DMS 273 (cell line): ENCODE results near the gene PLXNB2.

Experiments used
- DNase-seq: peaks from one replicate; lab custom pipeline; 2025; ENCODE audit not compliant: unreplicated experiment; lab: John Stamatoyannopoulos, UW

The PLXNB2 gene

DNA sequence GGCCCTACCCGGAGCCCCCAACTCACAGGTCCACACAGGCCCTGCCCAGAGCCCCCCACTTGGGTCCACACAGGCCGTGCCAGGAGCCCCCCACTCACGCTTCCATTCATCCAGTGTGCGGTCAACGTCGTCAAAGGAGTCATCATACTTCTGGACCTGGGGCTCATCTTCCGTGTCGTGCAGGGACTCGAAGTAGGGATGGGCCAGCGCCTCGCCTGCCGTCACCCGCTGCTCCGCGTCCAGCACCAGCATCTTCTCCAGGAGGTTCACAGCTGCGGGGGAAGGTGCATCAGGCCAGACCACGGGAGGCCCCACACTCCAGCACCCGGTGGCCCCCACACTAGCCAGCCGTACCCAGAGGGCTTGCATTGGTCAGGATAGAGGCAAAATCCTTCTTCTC is 52.3 kb downstream of the PLXNB2 start:
- no peak for DNase-seq

GRCh38 chr22:50253941-50254340 is 53.5 kb downstream of the PLXNB2 start:
- DNase-seq: no peak

DNA sequence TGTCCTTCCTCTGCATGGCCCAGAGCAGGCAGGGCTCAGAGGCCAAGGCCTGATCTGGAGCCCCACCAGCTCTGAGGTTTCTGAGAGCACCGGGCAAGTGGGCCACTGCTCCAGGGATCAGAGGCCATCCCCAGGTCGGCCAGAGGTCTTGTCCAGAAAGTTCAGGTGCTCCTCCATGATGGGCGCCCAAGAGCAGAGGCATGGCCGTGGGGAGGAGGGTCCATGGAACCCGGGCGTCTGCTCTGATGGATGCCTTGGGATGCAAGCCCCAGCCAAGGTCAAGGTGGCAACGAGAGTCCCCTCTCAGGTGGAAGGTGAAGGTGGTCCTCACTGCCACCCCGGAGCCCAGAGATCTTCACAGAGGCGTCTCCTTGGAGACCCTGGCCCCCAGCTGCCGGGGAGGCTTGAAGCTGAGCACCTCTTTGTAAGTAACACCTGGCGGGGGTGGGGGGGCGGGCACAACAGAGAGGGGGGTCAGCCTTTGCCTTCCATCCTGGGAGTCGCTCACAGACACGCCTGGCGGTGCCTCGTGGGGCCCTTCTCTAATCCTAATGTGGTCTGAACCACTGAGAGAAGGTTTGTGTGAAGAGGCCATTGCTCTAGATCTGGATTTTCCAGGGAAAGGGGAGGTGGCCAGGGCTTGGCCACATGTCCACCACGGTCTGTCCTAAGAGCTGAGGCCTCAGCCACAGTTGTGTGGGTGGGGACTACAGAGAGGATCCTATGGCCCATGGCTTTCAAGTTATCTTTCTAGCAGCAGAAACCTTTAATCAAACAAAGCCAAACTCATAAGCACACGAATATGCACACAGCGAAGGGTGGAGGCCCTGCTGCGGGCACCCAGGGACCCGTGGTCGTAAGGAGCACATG is 54.2 kb downstream of the PLXNB2 start:
- DNase-seq: no peak

GRCh38 chr22:50252082-50253045 is 55.1 kb downstream of the PLXNB2 start:
- peak; percentile 82 for DNase-seq

- DNase-seq: no peak
Observed at GRCh38 chr22:50251477-50252081, 55.9 kb downstream of the PLXNB2 start.

- DNase-seq: peak; percentile 91
Observed at GRCh38 chr22:50250555-50251476, 56.6 kb downstream of the PLXNB2 start, which contains the start of gene HDAC10. Gene HDAC10, minus strand, starts transcription at chr22:50251265. Its CDS starts 233 bp downstream, at chr22:50251032.

DNA sequence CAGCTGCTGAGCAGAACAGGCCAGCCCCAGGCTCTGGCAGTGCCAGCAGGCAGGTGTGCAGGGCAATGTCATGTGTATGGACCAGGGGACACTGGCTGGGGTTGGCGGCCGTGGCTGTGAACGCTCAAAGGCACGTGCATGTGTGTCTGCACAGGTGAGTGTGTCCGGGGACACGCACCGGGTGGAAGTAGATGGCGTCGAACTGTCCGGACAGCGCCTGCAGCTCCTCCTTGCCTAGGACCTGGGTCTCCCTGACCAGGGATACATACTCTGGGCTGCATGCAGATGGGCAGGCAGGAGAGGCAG is 57.2 kb downstream of the PLXNB2 start:
- no peak for DNase-seq

DNA sequence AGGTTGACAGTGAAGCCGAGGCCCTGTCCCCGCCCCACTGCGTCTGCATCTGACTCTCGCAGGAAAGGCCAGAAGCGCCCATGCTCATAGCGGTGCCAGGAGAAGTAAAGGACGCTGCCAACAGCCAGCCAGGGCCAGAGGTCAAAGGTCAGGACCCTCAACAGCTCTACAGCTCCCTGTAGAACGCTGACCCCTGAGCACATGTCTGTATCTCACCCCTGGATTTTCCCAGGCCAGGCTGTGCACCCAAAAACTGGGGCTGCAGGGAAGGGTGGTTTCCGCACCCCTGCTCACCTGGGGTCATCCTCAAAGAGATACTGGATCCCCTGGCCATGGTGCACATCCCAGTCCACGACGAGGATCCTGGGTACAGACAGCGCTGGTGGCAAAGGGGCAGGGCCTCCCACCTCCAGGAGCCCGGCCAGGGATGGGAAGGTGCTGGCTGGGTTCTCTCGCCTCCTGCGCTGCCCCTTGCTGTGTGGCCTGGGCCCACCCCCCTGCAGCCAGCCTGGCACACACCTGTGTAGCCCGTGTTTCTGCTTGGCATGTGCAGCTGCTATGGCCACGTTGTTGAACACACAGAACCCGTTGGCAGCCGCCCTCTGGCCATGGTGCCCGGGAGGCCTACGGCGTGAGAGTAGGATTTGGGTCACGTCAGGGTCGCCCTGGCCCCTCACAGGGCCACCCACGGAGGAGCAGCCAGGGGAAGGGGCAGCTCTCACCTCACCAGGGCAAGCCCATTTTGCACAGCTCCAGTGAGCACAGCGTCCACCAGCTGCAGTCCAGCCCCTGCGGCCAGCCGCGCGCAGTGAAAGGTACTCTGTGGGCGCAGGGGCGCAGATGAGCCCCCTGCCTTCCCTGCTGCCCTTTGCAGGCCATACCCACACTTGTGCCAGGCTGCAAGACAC is 57.9 kb downstream of the PLXNB2 start:
- DNase-seq: no peak

DNA sequence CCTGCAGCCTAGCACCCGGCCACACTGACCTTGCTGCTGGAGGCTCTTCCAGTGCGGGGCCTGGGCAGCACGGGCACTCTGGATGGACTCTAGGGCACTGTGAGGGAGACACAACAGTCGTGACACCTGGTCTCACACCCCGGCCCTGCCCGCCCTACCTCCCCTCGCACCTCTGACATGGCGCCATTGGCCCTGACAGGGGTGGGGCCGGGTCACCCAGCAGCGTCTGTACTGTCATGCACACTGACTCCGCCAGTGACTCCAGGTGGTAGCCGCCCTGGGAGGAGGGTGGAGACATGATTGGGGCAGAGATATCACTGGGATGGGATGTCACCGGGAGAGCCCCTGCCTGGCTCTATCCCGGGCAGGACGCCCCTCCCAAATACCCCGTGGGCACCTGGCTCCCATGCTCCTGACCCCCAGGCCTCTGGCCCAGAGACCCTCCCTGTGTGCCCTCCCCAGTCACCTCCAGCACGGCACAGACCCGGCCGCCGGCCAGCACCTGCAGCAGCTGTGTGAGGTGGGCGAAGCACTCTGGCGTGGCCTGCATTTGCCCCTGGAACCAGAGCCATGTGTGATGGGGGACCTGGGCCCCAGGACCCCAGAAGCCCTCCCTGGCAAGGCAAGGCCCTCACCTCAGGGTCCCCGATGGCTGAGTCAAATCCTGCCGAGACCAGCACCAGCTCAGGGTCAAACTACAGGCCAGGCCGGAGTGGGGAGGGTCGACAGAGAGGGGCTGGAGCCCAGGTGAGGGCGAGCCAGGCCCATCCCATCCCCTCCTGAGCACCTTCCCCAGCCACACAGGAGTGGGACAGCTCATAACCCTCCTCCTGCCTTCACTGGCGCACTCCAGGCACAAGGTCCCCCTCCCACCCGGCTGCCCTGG is 59.0 kb downstream of the PLXNB2 start:
- no peak for DNase-seq

- DNase-seq: peak; percentile 24
Observed at GRCh38 chr22:50247748-50248147, 59.7 kb downstream of the PLXNB2 start.

GRCh38 chr22:50246242-50247175 is 60.9 kb downstream of the PLXNB2 start:
- peak; percentile 47 for DNase-seq

- peak; percentile 48 for DNase-seq
Observed at GRCh38 chr22:50245214-50246072, 62.0 kb downstream of the PLXNB2 start.

DNA sequence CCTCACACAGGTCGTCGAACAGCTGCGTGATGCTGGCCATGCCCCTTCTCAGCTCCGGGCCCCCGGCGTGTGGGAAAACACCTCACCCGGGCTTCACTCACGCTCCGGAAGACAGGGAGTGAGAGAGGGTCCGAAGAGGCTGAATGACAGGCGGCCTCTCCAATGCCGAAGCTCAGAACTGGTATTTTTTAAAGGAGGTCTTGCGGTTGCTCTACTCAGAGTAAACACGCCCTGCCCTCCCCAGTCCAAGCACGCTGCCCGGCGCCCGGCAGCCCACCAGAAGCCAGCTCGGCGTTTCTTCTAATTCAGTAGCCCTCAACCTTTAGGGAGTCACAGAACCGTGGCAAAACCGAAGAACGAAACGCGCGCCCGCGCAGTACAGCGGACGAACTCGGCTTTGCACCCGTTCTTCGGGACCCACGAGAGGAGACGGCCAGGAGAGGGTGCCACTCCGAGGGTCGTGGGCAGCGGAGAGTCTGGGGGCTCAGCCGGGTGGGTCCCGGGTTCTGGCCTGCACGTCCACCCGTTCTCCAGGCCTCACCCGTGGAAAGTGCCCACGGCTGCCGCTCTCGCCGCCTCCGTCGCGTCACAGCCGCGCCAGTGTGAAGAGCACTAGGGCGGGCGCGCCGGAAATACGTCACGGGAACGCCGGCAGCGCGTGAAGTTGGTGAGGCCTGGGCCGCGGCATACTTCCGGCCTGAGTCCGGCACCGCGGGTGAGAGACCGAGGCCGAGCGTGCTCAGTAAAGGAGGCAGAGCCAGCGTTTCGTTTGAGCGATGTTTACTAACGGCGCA is 62.8 kb downstream of the PLXNB2 start, which contains the start of gene TUBGCP6:
Gene TUBGCP6 (minus strand): TSS at position 604 of the 794 bp plus-strand sequence. CDS start 564 bp downstream, at position 40.
- peak; percentile 95 for DNase-seq

DNA sequence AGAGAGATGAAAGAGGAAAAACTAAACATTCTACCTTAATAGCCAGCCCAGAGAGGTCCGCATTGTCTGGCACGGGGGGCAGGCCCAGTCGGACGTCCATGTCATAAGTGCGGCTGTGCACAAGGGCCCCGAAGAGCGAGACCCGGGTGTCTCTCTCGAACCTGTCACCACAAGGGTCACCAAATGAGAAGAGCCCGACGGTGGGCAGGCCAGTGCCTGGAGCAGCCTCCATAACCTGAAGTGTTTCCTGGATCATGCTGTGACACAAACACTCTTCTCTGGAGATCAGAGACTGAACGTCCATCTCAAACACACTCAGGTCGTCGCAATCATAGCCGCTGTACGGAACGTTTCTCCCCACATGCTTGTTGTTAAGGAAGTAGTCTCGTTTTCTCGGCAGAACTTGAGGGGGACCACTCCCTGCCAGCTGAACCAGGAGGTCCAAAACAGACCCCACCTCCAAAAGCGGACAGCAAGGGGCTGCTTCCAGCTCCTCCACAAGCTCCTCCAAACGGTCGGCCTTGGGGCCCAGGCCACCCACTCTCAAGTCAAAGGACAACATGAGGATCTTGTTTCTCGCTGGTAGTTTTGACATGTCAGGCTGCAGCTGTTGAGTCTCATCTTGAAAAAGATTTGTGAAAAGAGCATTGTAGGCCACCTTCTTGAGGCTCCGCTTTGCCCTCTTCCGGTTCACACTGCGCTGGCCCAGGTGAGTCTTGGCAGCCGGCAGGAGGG is 63.6 kb downstream of the PLXNB2 start:
- DNase-seq: peak; percentile 48
